Measurements from ENCODE around the gene HSD17B3.

GRCh38 chr9:96202971-96203780 lies 98.8 kb downstream of the HSD17B3 start:
- TF ChIP-seq CTCF (IDR thresholded peaks at IDR 0.05) (no peak), POLR2A (IDR thresholded peaks at IDR 0.05) (no peak)

Measured in thyroid gland (tissue), 4 donors.